Chondrocyte (in vitro differentiated cells): ENCODE measurements around the gene RMI2. TPM values are rescaled to one million over a fixed set of nuclear protein-coding genes. Genes with fewer than 3 reads are reported as not detected.

Experiments used
- DNase-seq: peaks from one replicate; pipeline ENCODE4 v3.0.0; 2021; ENCODE audit warnings: mixed read lengths, low spot score
- H3K27ac Mint-ChIP-seq: one replicate; pipeline ENCODE4 v1.8.0; 2021; ENCODE audit warnings: mild to moderate bottlenecking, moderate library complexity, mixed read lengths; ENCODE audit not compliant: unreplicated experiment
- H3K27me3 Mint-ChIP-seq: 2 replicates; pipeline ENCODE4 v1.8.0; 2021; ENCODE audit warnings: low read depth, mixed read lengths
- H3K36me3 Mint-ChIP-seq: 2 replicates; pipeline ENCODE4 v1.8.0; 2021; ENCODE audit warnings: low read depth, mixed read lengths
- H3K4me1 Mint-ChIP-seq: 2 replicates; pipeline ENCODE4 v1.8.0; 2021; ENCODE audit warnings: low read depth, mild to moderate bottlenecking, mixed read lengths
- H3K4me3 Mint-ChIP-seq: one replicate; pipeline ENCODE4 v1.8.0; 2021; ENCODE audit warnings: mild to moderate bottlenecking, moderate library complexity, mixed read lengths; ENCODE audit not compliant: unreplicated experiment
- H3K9me3 Mint-ChIP-seq: 2 replicates; pipeline ENCODE4 v1.8.0; 2021; ENCODE audit warnings: low read depth, mixed read lengths
- total RNA-seq: library from RNA; stranded (reverse); gene quantifications from 3 replicates; pipeline ENCODE4 v1.2.1, GENCODE V29; 2021
- TF ChIP-seq, protein P1 (sequence below): fragments of 200-600 bp; sonication (generic); IDR thresholded peaks from 2 replicates; pipeline ENCODE4 v1.5.0; 2021; ENCODE audit warnings: antibody characterized with exemption, mild to moderate bottlenecking, moderate library complexity

RMI2 gene
- total RNA-seq, 1 donor from 2014 or later: 1.6 TPM

DNA sequence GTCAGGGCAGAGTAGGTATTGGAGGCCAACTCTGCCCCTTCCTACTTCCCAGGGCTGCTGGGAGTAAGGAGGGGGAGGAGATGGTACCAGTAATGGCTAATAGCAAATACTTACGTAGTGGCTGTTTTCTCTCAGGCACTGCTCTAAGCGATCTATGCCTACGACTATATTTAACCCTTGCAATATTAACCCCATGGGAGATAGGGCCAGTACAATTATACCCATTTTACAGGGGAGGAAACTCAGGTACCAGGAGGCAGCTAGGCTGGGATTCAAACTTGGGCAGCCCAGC is 50.6 kb downstream of the RMI2 start:
- Mint-ChIP-seq H3K4me3 (no peak overlapping the region), H3K27ac (no peak overlapping the region), H3K36me3 (no peaks in the 10 kb centered on the region), H3K4me1 (no peaks in the 10 kb centered on the region), H3K27me3 (no peaks in the 10 kb centered on the region), H3K9me3 (no peaks in the 10 kb centered on the region)
- no peak for DNase-seq
- TF ChIP-seq, protein P1, sequence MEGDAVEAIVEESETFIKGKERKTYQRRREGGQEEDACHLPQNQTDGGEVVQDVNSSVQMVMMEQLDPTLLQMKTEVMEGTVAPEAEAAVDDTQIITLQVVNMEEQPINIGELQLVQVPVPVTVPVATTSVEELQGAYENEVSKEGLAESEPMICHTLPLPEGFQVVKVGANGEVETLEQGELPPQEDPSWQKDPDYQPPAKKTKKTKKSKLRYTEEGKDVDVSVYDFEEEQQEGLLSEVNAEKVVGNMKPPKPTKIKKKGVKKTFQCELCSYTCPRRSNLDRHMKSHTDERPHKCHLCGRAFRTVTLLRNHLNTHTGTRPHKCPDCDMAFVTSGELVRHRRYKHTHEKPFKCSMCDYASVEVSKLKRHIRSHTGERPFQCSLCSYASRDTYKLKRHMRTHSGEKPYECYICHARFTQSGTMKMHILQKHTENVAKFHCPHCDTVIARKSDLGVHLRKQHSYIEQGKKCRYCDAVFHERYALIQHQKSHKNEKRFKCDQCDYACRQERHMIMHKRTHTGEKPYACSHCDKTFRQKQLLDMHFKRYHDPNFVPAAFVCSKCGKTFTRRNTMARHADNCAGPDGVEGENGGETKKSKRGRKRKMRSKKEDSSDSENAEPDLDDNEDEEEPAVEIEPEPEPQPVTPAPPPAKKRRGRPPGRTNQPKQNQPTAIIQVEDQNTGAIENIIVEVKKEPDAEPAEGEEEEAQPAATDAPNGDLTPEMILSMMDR: no peak

DNA sequence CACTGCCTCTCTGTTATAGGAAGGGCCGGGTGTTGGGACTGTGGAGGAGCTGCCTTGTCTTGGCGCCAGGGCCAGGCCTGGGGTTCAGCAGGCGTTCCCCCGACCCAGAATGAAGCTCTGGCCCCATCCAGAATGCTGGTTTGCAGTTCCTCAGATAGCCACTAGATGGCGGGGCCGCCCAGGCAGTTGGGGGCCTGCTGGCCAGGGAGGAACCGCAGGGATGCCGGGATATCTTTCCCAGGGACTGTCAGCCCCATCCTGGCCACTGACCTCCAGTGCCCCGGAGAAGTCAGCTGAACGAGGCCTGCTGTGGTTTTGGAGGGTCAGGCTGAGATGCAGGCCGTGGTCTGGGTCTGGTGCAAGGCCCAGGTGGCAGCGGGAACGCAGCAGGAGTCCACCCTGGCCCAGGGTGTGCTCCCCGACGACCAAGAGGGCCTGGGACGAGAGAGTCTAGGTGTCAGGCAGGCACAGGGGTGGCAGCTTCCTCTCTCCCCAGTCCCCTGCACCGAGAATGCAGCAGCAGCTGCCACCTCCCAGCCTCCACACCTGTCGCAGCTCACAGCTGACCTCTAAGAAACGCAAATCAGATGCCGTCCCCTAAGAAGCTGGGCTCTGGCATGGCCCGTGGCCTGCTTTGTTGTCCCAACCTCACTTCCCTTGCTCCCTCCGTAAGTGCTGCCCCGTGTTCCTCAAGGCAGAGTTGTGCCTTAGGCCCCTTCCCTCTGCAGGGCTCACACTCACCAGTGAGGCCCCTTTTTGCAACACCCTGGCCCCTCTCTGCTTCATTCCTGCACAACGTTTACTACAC is 51.2 kb downstream of the RMI2 start:
- peak; percentile 88 for DNase-seq
- TF ChIP-seq, protein P1: peak; percentile 98
- Mint-ChIP-seq H3K27ac (no peak overlapping the region), H3K27me3 (no peaks in the 10 kb centered on the region), H3K36me3 (no peaks in the 10 kb centered on the region), H3K4me1 (no peaks in the 10 kb centered on the region), H3K9me3 (no peaks in the 10 kb centered on the region), H3K4me3 (no peak overlapping the region)

DNA sequence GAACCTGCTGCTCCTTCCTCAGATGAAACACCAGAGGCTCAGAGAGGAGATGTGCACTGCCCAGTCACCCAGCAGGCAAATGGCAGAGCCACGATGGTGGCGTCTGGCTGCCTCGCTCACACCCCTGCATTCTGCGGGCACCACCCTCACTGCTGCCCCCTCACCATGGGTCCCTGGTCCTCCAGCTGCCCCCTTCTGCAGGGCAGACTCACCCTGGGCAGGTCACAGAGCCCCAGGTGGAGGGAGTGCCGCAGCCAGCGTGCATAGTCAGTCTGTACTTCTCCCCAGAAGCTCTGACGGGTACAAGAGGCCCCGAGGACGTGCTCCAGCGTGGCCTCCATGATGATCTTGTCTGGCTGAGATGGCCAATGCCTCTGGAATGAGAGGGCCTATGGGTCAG is 52.9 kb downstream of the RMI2 start:
- Mint-ChIP-seq H3K27ac (no peak overlapping the region), H3K36me3 (no peaks in the 10 kb centered on the region), H3K27me3 (peaks cover 4% of the 10 kb centered on the region), H3K9me3 (no peaks in the 10 kb centered on the region), H3K4me3 (no peak overlapping the region), H3K4me1 (no peaks in the 10 kb centered on the region)
- TF ChIP-seq, protein P1: no peak
- DNase-seq: peak; percentile 82

DNA sequence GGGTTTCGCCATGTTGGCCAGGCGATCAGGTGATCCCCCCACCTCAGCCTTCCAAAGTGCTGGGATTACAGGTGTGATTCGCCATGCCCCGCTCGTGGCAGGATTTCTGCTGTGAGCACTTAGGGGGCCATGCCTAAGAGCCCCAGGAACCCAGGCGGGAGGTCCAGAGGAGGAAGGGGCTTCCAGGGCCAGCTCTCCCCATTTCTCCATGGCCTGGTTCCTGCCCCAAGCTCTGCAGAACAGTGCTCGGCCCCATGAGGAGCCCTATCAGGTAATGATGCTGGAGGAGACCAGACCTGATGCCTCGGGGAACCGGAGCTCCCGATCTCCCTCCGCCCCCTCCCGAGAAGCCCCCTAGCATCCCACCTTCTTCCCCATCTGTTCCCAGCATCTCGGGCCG is 53.6 kb downstream of the RMI2 start:
- no peaks in the 10 kb centered on the region for H3K9me3 Mint-ChIP-seq

DNA sequence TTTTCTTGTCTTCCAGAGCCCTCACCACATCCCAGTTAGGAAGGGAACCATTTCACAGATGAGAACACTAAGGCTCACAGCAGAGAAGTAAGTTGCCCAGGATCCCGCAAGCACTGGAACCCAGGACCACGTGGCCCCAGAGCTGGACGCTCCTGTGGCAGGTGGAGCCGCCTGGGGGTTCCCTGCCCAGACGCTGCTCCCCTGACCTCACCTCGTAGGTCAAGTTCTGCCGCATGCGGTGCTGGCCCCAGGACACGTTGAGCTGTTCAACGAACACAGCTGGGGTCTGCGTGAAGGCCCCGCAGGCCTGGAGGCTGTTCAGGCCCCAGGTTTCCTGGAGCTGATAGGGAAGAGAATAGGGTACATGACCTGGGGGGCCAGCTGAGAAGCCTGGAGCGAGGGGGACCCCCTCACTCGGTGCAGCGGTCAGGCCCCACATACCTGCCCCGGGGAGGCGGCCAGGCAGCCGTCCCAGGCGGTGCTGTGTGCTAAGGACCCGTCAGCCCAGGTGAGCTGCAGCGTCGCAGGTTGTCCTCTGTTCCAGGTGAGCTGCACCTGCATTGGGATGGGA is 54.1 kb downstream of the RMI2 start:
- peak; percentile 82 for DNase-seq
- no peak overlapping the region for H3K4me3 Mint-ChIP-seq
- no peaks in the 10 kb centered on the region for H3K9me3 Mint-ChIP-seq
- no peaks in the 10 kb centered on the region for H3K4me1 Mint-ChIP-seq
- no peaks in the 10 kb centered on the region for H3K36me3 Mint-ChIP-seq
- no peak overlapping the region for H3K27ac Mint-ChIP-seq
- TF ChIP-seq, protein P1: no peak
- peaks cover 6% of the 10 kb centered on the region for H3K27me3 Mint-ChIP-seq

More for the DNA sequence above, 53.6 kb downstream of the RMI2 start:
- H3K4me1 Mint-ChIP-seq: no peaks in the 10 kb centered on the region
- no peak overlapping the region for H3K4me3 Mint-ChIP-seq
- peak; percentile 38 for DNase-seq
- H3K27me3 Mint-ChIP-seq: peaks cover 6% of the 10 kb centered on the region
- no peak overlapping the region for H3K27ac Mint-ChIP-seq
- TF ChIP-seq, protein P1: no peak
- no peaks in the 10 kb centered on the region for H3K36me3 Mint-ChIP-seq
